ENCODE data around the gene SLC9B2. TPM values are rescaled to one million over a fixed set of nuclear protein-coding genes. Genes with fewer than 3 reads are reported as not detected.
A peak's percentile ranks its signal among the peaks of the same experiment; 100 is the strongest.

The SLC9B2 gene
- total RNA-seq, 2 donors from 2014 or later: 8.7 to 40.6 TPM

DNA sequence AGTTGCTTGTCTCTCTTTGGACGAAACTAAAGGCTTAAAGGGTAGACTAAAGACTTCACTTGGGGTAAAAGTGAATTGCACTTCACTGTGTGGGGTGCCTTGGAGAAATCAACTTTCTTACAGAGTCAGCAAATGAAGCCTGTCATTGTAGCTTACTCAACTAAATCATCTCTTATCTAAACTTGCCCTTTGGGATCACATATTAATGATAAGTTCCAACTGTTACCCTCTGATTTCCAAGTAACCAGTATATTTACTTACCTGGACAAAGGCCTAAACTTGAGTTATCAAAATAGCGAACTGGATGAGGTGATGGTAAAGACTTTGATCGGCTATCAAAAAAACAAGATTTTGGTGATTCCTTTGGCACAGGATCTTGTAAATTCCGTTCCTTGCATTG, 32.0 kb upstream of the SLC9B2 start:
- Histone ChIP-seq H3K4me3 (no peak overlapping the region), H3K27me3 (replicated peaks; ENCODE audit: insufficient read depth) (no peaks in the 10 kb centered on the region), H3K36me3 (no peaks in the 10 kb centered on the region), H3K27ac (no peak overlapping the region), H3K4me1 (ENCODE audit: control insufficient read depth in 1 of 2, low read depth in 2 of 2) (no peaks in the 10 kb centered on the region), H3K9me3 (no peaks in the 10 kb centered on the region)
- no peak for ATAC-seq (ENCODE audit: insufficient number of reproducible peaks, low FRiP score, low read depth)
- TF ChIP-seq, protein P1, sequence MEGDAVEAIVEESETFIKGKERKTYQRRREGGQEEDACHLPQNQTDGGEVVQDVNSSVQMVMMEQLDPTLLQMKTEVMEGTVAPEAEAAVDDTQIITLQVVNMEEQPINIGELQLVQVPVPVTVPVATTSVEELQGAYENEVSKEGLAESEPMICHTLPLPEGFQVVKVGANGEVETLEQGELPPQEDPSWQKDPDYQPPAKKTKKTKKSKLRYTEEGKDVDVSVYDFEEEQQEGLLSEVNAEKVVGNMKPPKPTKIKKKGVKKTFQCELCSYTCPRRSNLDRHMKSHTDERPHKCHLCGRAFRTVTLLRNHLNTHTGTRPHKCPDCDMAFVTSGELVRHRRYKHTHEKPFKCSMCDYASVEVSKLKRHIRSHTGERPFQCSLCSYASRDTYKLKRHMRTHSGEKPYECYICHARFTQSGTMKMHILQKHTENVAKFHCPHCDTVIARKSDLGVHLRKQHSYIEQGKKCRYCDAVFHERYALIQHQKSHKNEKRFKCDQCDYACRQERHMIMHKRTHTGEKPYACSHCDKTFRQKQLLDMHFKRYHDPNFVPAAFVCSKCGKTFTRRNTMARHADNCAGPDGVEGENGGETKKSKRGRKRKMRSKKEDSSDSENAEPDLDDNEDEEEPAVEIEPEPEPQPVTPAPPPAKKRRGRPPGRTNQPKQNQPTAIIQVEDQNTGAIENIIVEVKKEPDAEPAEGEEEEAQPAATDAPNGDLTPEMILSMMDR (IDR thresholded peaks at IDR 0.05): no peak
- no peak for DNase-seq (ENCODE audit: low spot score)

DNA sequence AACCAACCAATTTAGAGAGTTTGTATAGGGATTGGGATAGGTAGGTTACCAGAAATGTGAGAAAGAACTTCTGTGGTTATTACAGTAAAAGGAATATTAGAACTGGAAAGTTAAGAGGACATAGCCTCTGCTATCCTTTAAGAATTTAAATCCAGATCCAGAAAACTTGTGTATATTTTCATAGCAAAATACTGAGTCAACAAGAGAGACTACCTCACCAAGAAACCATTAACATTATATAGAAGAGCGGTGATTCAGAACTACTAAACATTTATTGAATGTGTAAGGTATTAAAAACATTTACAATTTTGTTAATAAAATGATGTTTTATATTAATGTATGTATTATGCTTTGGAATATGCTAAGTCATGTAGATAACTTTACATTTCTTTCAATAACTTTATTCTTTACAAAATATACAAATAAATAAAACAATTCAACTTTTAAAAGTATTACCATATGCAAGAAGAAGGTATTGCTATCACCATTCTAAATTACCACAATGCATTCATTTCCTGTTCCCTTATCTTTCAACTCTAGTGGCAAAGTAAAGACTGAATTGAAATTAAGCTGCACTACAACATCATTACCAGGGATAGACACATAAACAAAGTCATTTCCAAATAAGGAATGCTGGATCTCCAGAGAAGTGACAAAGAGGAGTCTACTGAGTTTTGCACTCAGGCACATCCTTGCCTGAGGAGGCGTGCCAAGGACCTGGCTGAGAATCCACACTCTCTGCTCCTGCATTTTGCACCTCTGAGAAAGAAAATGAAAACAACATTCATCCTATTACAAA, 29.2 kb upstream of the SLC9B2 start:
- no peak for DNase-seq (ENCODE audit: low spot score)
- Histone ChIP-seq H3K27me3 (replicated peaks; ENCODE audit: insufficient read depth) (no peaks in the 10 kb centered on the region), H3K4me3 (no peak overlapping the region), H3K4me1 (ENCODE audit: control insufficient read depth in 1 of 2, low read depth in 2 of 2) (no peaks in the 10 kb centered on the region), H3K36me3 (no peaks in the 10 kb centered on the region), H3K27ac (no peak overlapping the region), H3K9me3 (no peaks in the 10 kb centered on the region)
- TF ChIP-seq, protein P1 (IDR thresholded peaks at IDR 0.05): no peak
- no peak for ATAC-seq (ENCODE audit: insufficient number of reproducible peaks, low FRiP score, low read depth)

DNA sequence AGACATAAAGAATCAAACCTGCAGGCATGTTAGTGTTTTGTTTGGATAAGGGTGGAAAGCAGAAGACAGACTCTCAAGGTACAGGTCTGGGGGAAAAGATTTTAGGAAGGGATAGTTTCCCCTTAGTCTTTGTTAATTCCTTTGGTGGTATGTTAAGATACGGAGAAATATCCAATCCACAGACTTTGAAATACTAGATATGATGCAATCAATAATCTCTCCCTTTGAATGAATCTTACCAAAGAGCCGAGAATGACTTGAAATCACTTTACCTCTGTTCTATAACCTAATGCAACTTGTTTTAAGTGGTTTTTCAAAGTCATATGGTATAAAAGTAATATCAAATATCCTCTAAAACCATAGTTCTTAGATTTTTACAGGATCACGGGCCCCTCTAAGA, 28.3 kb upstream of the SLC9B2 start:
- DNase-seq (ENCODE audit: low spot score): no peak
- no peak overlapping the region for H3K27ac ChIP-seq
- no peak overlapping the region for H3K4me3 ChIP-seq
- no peaks in the 10 kb centered on the region for H3K9me3 ChIP-seq
- H3K4me1 ChIP-seq (ENCODE audit: control insufficient read depth in 1 of 2, low read depth in 2 of 2): no peaks in the 10 kb centered on the region
- no peak for ATAC-seq (ENCODE audit: insufficient number of reproducible peaks, low FRiP score, low read depth)
- no peaks in the 10 kb centered on the region for H3K36me3 ChIP-seq
- TF ChIP-seq, protein P1 (IDR thresholded peaks at IDR 0.05): no peak
- no peaks in the 10 kb centered on the region for H3K27me3 ChIP-seq (replicated peaks; ENCODE audit: insufficient read depth)

DNA sequence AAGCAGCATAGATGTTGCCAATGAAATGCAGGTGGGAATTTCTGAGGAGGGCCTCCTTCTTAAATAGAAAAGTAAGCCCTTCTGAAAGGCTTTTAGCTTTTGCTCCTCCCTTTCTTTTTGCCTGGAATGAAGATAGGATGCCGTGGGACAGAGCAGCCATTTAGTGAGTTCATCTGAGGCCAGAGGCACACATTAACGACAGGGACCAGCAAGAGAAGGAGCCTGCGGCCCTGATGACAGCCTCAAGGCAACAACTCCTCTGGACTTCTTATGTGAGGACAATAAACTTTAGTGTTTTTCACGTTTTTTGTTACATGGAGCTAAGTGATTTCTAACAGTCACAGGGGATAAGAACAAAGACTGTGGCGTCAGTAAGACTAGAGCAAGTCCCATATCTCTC, 24.1 kb upstream of the SLC9B2 start:
- ATAC-seq (ENCODE audit: insufficient number of reproducible peaks, low FRiP score, low read depth) (no peak), DNase-seq (ENCODE audit: low spot score) (no peak)
- Histone ChIP-seq H3K4me1 (ENCODE audit: control insufficient read depth in 1 of 2, low read depth in 2 of 2) (peaks cover 0 to 24% of the 10 kb centered on the region in 2 donors), H3K4me3 (no peak overlapping the region), H3K9me3 (no peaks in the 10 kb centered on the region), H3K27me3 (replicated peaks; ENCODE audit: insufficient read depth) (no peaks in the 10 kb centered on the region), H3K27ac (no peak overlapping the region), H3K36me3 (no peaks in the 10 kb centered on the region)
- TF ChIP-seq, protein P1 (IDR thresholded peaks at IDR 0.05): no peak

DNA sequence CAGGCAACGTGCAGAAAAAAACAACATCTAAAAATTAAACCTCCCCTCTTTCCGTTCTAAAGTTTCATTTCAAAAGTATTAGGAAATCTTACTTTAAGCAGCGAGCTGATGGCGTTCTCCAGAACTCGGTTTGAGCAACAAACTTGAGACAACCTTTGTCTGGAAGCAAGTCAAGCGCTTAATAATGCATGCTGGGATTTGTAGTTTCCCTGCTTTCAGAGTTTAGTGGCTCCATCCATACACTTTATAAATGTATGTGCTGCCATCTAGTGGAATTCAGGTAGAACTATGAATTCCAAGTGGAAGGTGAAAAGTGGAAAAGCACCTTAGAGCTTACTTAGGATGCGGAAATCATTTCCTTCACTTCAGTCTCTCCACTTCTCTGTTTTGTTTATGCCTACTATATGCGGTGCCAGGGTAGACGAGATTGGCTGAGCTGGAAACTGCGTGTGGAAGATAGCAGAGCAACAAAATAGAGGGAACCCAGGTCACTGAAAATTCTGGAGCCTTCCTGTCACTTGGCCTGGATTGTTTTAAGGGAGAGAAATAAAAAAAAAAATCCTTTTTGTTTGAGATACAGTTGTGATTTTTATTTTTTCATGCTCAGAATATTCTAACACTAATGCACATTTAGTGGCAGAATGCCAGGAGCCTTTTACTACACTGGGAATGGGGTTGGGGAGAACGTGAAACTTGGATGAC, 23.3 kb upstream of the SLC9B2 start, which contains the start of gene BDH2:
BDH2 (minus strand) TSS at position 144 of the 702 bp plus-strand sequence. CDS start 3,580 bp downstream, outside the sequence.
- H3K27ac ChIP-seq: peak within 1 kb of the TSS; percentile 69 to 74
- H3K4me1 ChIP-seq (ENCODE audit: control insufficient read depth in 1 of 2, low read depth in 2 of 2): peaks cover 0 to 24% of the 10 kb centered on the region in 2 donors
- H3K36me3 ChIP-seq: no peaks in the 10 kb centered on the region
- ATAC-seq (ENCODE audit: insufficient number of reproducible peaks, low FRiP score, low read depth): peak; percentile 93
- no peaks in the 10 kb centered on the region for H3K9me3 ChIP-seq
- H3K4me3 ChIP-seq: peak within 1 kb of the TSS; percentile 73
- H3K27me3 ChIP-seq (replicated peaks; ENCODE audit: insufficient read depth): no peaks in the 10 kb centered on the region
- TF ChIP-seq, protein P1 (IDR thresholded peaks at IDR 0.05): peak; percentile 75
- DNase-seq (ENCODE audit: low spot score): no peak

Measured in thoracic aorta (tissue), 2 donors.